ENCODE data around the gene HSPA9.

- TF ChIP-seq EP300 (IDR thresholded peaks at IDR 0.05; ENCODE audit: borderline replicate concordance in 1 of 2, control insufficient read depth in 1 of 2, low read depth in 2 of 2, low read length in 2 of 2) (no peak), POLR2A (IDR thresholded peaks at IDR 0.05; ENCODE audit: low read depth, low read length) (no peak), EZH2 (IDR thresholded peaks at IDR 0.05; ENCODE audit: borderline replicate concordance, control insufficient read depth, low read depth, low read length) (no peak), POLR2AphosphoS2 (IDR thresholded peaks at IDR 0.05; ENCODE audit: low read depth, low read length) (no peak), TAF1 (IDR thresholded peaks at IDR 0.05; ENCODE audit: borderline replicate concordance, low read depth, low read length) (no peak)
Observed at GRCh38 chr5:138583984-138584637, 8.9 kb upstream of the HSPA9 start.
